SU-DHL-6 (cell line): Measurements from ENCODE around the gene ZIC2.

Experiments
- H2AFZ ChIP-seq: fragments of 200-600 bp; sonication (generic); 2 replicates; pipeline ENCODE4 v1.6.1; 2014; ENCODE audit warnings: low read depth, mild to moderate bottlenecking, moderate library complexity, mixed read lengths, antibody characterized with exemption, low read length; ENCODE audit not compliant: severe bottlenecking
- H3F3A ChIP-seq: fragments of 200-600 bp; shearing (Covaris generic); 2 replicates; pipeline ENCODE4 v1.6.0; 2016; ENCODE audit warnings: antibody characterized with exemption, mild to moderate bottlenecking; ENCODE audit not compliant: insufficient read depth
- H3K27ac ChIP-seq: fragments of 200-600 bp; sonication (generic); 2 replicates; pipeline ENCODE4 v1.5.1; 2016; ENCODE audit warnings: low read depth, mild to moderate bottlenecking, low read length, moderate library complexity, mixed read lengths
- H3K27me3 ChIP-seq: fragments of 200-600 bp; sonication (generic), shearing (Covaris generic); 2 replicates; pipeline ENCODE4 v1.6.0; 2014; ENCODE audit warnings: mild to moderate bottlenecking, low read length
- H3K36me3 ChIP-seq: fragments of 200-600 bp; sonication (generic); 2 replicates; pipeline ENCODE4 v1.6.1; 2014; ENCODE audit warnings: mild to moderate bottlenecking, low read length, mixed read lengths
- H3K4me2 ChIP-seq: fragments of 300-600, 200-600 bp; shearing (Covaris generic), sonication (generic); 2 replicates; pipeline ENCODE4 v1.6.0; 2014; ENCODE audit warnings: low read length, low read depth, mild to moderate bottlenecking; ENCODE audit not compliant: poor library complexity, severe bottlenecking
- H3K4me3 ChIP-seq: fragments of 200-600 bp; sonication (generic); 2 replicates; pipeline ENCODE4 v1.5.1; 2014; ENCODE audit warnings: antibody characterized with exemption, low read length, mild to moderate bottlenecking, mixed read lengths; ENCODE audit not compliant: insufficient read depth, poor library complexity, severe bottlenecking
- H3K79me2 ChIP-seq: fragments of 200-600 bp; sonication (generic); 2 replicates; pipeline ENCODE4 v1.6.1; 2014; ENCODE audit warnings: mild to moderate bottlenecking, low read length, moderate library complexity; ENCODE audit not compliant: insufficient read depth
- H3K9ac ChIP-seq: fragments of 200-600 bp; sonication (generic); 2 replicates; pipeline ENCODE4 v1.7.0; 2014; ENCODE audit warnings: mild to moderate bottlenecking, low read length
- H3K9me2 ChIP-seq: fragments of 200-600 bp; sonication (generic); replicated peaks from 2 replicates; pipeline ENCODE4 v1.6.1; 2014; ENCODE audit warnings: low read length; ENCODE audit not compliant: insufficient read depth
- H3K9me3 ChIP-seq: fragments of 200-600 bp; sonication (generic); 2 replicates; pipeline ENCODE4 v1.6.1; 2014; ENCODE audit warnings: low read length, mixed read lengths; ENCODE audit not compliant: insufficient read depth
- H4K20me1 ChIP-seq: fragments of 200-600 bp; sonication (generic); 2 replicates; pipeline ENCODE4 v1.6.1; 2014; ENCODE audit warnings: low read depth, mild to moderate bottlenecking, antibody characterized with exemption, low read length, moderate library complexity, mixed read lengths
- EZH2phosphoT487 ChIP-seq: fragments of 200-600 bp; sonication (generic), shearing (Covaris generic); conservative IDR thresholded peaks from 2 replicates; pipeline ENCODE4 v1.6.1; 2018; ENCODE audit warnings: mild to moderate bottlenecking, antibody characterized with exemption, low read length, moderate library complexity, mixed read lengths
- TF ChIP-seq, protein P1 (sequence below): fragments of 200-600 bp; sonication (generic); IDR thresholded peaks from one replicate; pipeline ENCODE4 v1.5.1; 2017; ENCODE audit warnings: antibody characterized with exemption, mild to moderate bottlenecking, low read length, moderate library complexity; ENCODE audit not compliant: insufficient read depth, poor library complexity, severe bottlenecking

The ZIC2 gene

DNA sequence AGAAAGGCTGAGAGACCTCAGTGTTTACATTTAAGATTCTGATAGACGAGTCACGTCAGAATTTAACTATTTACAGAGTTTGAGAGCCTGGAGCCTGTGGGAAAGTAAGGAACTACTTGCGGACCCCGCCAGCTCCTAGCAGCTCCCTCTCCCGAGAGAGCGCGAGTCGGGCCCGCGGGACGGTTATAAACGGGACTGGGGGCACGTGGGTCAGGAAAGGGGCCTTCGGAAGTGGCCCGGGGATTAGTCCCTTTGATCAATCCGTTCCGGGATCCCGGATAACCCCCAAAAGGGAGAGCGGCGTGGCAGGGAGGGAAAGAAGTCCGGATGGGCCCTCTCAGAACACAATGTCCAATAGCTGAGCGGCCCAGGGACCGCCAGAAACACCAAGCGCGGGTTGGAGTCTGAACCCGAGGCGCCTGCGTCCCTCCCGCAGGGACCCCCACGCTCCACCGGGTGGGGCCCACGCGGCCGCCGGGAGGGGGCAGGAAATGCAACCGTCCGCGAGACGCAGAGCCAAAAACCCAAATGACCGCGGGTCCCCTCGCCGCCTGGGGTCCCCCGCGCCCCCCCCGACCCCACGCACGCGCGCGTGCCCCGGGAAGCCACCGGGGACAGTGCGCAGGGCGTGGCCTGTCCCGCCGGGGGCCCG lies 13.6 kb upstream of the ZIC2 start:
- Histone ChIP-seq H3K4me3 (no peak overlapping the region), H3K27ac (no peak overlapping the region), H3K9me2 (no peaks in the 10 kb centered on the region), H2AFZ (no peak overlapping the region), H4K20me1 (no peaks in the 10 kb centered on the region), H3K27me3 (no peaks in the 10 kb centered on the region), H3K36me3 (no peaks in the 10 kb centered on the region), H3K79me2 (no peaks in the 10 kb centered on the region), H3K9me3 (no peaks in the 10 kb centered on the region), H3K9ac (no peak overlapping the region), H3F3A (no peaks in the 10 kb centered on the region), H3K4me2 (no peak overlapping the region)
- TF ChIP-seq EZH2phosphoT487: no peak
- TF ChIP-seq, protein P1, sequence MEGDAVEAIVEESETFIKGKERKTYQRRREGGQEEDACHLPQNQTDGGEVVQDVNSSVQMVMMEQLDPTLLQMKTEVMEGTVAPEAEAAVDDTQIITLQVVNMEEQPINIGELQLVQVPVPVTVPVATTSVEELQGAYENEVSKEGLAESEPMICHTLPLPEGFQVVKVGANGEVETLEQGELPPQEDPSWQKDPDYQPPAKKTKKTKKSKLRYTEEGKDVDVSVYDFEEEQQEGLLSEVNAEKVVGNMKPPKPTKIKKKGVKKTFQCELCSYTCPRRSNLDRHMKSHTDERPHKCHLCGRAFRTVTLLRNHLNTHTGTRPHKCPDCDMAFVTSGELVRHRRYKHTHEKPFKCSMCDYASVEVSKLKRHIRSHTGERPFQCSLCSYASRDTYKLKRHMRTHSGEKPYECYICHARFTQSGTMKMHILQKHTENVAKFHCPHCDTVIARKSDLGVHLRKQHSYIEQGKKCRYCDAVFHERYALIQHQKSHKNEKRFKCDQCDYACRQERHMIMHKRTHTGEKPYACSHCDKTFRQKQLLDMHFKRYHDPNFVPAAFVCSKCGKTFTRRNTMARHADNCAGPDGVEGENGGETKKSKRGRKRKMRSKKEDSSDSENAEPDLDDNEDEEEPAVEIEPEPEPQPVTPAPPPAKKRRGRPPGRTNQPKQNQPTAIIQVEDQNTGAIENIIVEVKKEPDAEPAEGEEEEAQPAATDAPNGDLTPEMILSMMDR: no peak

DNA sequence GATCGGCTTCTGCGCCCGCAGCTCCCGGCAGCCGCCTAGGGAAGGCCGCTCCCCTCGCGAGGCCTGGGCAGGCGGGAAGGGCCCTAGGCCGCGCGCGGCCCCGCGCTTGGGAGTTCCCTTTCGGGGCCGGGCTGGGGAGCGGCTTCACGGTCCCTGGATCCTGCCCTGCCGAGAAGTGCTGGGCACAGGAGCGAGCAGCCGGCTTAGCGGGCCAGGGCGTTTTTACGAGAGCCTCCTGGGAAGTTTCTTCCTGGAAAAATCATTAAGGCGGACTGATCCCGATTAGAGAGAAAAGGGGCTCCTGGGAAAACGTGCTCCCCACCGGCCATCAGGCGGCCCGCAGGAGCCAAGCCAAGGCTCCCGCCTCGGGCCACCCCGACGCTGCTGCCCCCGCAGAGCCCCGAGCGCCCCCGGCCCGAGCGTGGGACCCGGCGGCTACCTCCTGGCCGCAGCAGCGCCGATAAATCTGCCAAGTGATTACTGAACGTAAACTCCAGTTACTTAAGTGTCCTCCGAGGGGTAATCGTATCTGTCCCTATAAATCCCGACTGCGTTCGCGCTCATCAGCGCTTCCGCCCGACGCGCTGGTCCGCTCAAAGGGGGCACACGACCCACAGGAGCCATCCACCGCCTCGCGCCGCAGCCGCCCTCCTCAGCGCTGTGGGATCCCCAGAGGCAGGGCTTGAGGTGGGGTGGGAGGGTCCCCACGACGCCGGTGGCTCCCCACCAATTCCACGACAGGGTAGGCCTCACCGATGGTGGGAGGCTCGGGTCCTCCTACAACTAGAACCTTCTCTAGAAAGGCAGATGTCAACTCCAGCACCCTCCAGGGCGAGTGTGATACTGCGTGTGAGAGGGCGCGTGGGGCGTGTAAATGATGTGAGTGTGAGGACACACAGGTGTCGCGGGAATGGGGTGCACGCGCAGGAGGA lies 12.8 kb upstream of the ZIC2 start:
- H3K36me3 ChIP-seq: no peaks in the 10 kb centered on the region
- H4K20me1 ChIP-seq: no peaks in the 10 kb centered on the region
- H3K9ac ChIP-seq: no peak overlapping the region
- no peak overlapping the region for H3K4me3 ChIP-seq
- H3K9me2 ChIP-seq: no peaks in the 10 kb centered on the region
- H3K27me3 ChIP-seq: no peaks in the 10 kb centered on the region
- no peaks in the 10 kb centered on the region for H3F3A ChIP-seq
- H3K9me3 ChIP-seq: no peaks in the 10 kb centered on the region
- H2AFZ ChIP-seq: no peak overlapping the region
- no peak overlapping the region for H3K27ac ChIP-seq
- TF ChIP-seq, protein P1: no peak
- TF ChIP-seq EZH2phosphoT487: no peak
- no peaks in the 10 kb centered on the region for H3K79me2 ChIP-seq
- H3K4me2 ChIP-seq: no peak overlapping the region

DNA sequence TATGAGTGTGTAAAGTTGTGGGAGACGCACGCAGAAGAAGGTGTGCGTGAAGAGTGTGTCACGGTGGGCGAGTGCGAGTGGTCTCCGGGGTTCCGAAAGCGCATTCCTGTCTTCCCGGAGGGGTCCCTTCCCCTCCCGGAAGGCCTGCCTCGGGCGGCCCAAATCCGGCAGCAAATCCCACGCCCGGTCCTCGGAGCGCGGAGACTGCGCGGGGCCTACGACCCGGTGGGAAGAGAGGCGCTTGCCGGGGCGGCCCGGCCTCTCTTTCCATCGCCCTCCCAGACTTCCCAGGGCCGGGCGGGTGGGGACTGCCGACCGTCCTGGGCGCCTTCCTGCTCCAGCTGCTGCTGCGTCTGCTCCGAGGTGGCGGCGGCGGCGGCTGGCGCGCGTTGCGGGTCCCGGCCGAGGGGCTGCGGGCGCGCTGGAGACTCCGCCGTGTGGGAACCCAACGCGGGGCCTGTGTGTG lies 12.1 kb upstream of the ZIC2 start:
- TF ChIP-seq EZH2phosphoT487: no peak
- Histone ChIP-seq H3K9ac (no peak overlapping the region), H3K9me3 (no peaks in the 10 kb centered on the region), H2AFZ (no peak overlapping the region), H3K27ac (no peak overlapping the region), H4K20me1 (no peaks in the 10 kb centered on the region), H3F3A (no peaks in the 10 kb centered on the region), H3K36me3 (no peaks in the 10 kb centered on the region), H3K79me2 (no peaks in the 10 kb centered on the region), H3K9me2 (no peaks in the 10 kb centered on the region), H3K4me3 (no peak overlapping the region), H3K4me2 (no peak overlapping the region), H3K27me3 (no peaks in the 10 kb centered on the region)
